ENCODE measurements around the gene KRT6A.

GRCh38 chr12:52480073-52480472 lies 13.0 kb downstream of the KRT6A start:
- TF ChIP-seq CTCF (IDR thresholded peaks at IDR 0.05; ENCODE audit: low read length) (no peak), EZH2 (optimal IDR thresholded peaks at IDR 0.05; ENCODE audit: low read depth, low read length) (no peak), EZH2phosphoT487 (IDR thresholded peaks at IDR 0.05; ENCODE audit: low read length) (no peak)

Data from MM.1S (cell line).